ENCODE data around the gene HOXB5. TPM values are rescaled to one million over a fixed set of nuclear protein-coding genes. Genes with fewer than 3 reads are reported as not detected.

HOXB5 gene
- total RNA-seq, 1 experiment from 2014 or later, result not detected

DNA sequence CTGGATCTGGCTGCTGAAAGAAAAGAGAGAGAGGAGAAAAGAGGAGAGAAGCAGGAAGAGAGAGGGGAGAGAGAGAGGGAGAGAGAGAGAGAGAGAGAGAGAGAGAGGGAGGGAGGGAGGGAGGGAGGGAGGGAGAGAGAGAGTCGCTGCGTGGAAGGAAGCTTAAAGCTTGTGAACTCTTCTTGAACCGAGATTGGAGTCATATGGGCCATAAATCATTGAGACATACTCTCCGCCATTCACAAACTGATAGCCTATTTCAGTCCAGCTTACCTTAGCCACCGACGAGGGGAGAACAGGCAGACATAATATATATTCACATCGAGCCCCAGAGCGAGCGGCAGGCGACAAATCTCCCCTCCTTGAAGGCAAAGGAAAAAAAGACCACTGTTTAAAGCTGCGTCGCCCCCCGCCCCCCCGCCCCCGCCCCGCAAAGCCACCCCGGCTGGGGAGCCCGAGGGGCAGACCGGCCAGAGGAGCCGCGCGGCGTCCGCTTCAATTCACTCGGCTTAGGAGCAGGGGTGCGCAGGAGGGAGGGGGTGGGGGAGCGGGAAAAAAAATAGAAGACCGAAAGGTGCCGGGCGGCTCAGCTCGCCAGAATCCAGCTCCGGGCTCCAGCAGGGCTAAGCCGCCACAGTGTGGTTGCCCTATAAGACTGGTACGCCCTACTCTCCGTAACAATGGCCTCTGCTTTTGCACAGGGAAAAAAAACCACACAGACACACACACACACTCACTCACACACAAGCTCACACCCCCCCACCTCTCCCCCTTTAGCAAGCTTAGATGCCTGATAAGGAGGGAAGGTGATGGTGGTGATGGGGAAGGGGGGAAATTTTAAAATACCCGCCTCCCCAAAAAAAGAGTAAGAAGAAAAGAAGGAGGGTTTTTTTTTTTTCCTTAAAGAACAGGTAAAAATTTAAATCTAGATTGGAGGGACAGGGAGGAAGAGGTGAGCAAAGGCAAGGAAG is 38.0 kb downstream of the HOXB5 start:
- Histone ChIP-seq H3K9me2 (replicated peaks; ENCODE audit: insufficient read depth, low read length) (no peaks in the 10 kb centered on the region), H4K20me1 (ENCODE audit: insufficient read depth, low read depth, low read length) (no peaks in the 10 kb centered on the region), H3K4me1 (ENCODE audit: low read length) (no peaks in the 10 kb centered on the region), H3K9me3 (ENCODE audit: low read length) (no peaks in the 10 kb centered on the region), H3K27me3 (ENCODE audit: low read length) (no peaks in the 10 kb centered on the region), H2AFZ (ENCODE audit: low read length) (no peak overlapping the region), H3K27ac (ENCODE audit: low read length) (no peak overlapping the region), H3K36me3 (ENCODE audit: insufficient read depth, low read length) (no peaks in the 10 kb centered on the region), H3K4me2 (ENCODE audit: low read depth, low read length, poor library complexity, severe bottlenecking) (no peak overlapping the region), H3K79me2 (ENCODE audit: low read length) (no peaks in the 10 kb centered on the region), H3K4me3 (ENCODE audit: low read length) (no peak overlapping the region), H3K9ac (ENCODE audit: low read length) (no peak overlapping the region)
- no peak for DNase-seq

- no peaks in the 10 kb centered on the region for H3K4me1 ChIP-seq (ENCODE audit: low read length)
- DNase-seq, result no peak
- H3K9me3 ChIP-seq (ENCODE audit: low read length), result no peaks in the 10 kb centered on the region
- H3K4me3 ChIP-seq (ENCODE audit: low read length), result no peak overlapping the region
- H3K4me2 ChIP-seq (ENCODE audit: low read depth, low read length, poor library complexity, severe bottlenecking), result no peak overlapping the region
- H3K9me2 ChIP-seq (replicated peaks; ENCODE audit: insufficient read depth, low read length), result no peaks in the 10 kb centered on the region
- H2AFZ ChIP-seq (ENCODE audit: low read length), result no peak overlapping the region
- H3K27me3 ChIP-seq (ENCODE audit: low read length), result no peaks in the 10 kb centered on the region
- no peak overlapping the region for H3K9ac ChIP-seq (ENCODE audit: low read length)
- H4K20me1 ChIP-seq (ENCODE audit: insufficient read depth, low read depth, low read length), result no peaks in the 10 kb centered on the region
- no peaks in the 10 kb centered on the region for H3K79me2 ChIP-seq (ENCODE audit: low read length)
- H3K27ac ChIP-seq (ENCODE audit: low read length), result no peak overlapping the region
- no peaks in the 10 kb centered on the region for H3K36me3 ChIP-seq (ENCODE audit: insufficient read depth, low read length)
Observed at GRCh38 chr17:48554412-48555257, 38.9 kb downstream of the HOXB5 start.

- no peak overlapping the region for H3K4me3 ChIP-seq (ENCODE audit: low read length)
- H3K27ac ChIP-seq (ENCODE audit: low read length), result no peak overlapping the region
- no peaks in the 10 kb centered on the region for H3K36me3 ChIP-seq (ENCODE audit: insufficient read depth, low read length)
- DNase-seq, result no peak
- no peaks in the 10 kb centered on the region for H3K9me3 ChIP-seq (ENCODE audit: low read length)
- no peak overlapping the region for H2AFZ ChIP-seq (ENCODE audit: low read length)
- H3K79me2 ChIP-seq (ENCODE audit: low read length), result no peaks in the 10 kb centered on the region
- no peaks in the 10 kb centered on the region for H3K4me1 ChIP-seq (ENCODE audit: low read length)
- H3K9ac ChIP-seq (ENCODE audit: low read length), result no peak overlapping the region
- H3K9me2 ChIP-seq (replicated peaks; ENCODE audit: insufficient read depth, low read length), result no peaks in the 10 kb centered on the region
- H4K20me1 ChIP-seq (ENCODE audit: insufficient read depth, low read depth, low read length), result no peaks in the 10 kb centered on the region
- no peaks in the 10 kb centered on the region for H3K27me3 ChIP-seq (ENCODE audit: low read length)
- H3K4me2 ChIP-seq (ENCODE audit: low read depth, low read length, poor library complexity, severe bottlenecking), result no peak overlapping the region
Observed at GRCh38 chr17:48553826-48554225, 39.8 kb downstream of the HOXB5 start.

- DNase-seq, result no peak
- Histone ChIP-seq H3K4me2 (ENCODE audit: low read depth, low read length, poor library complexity, severe bottlenecking) (no peak overlapping the region), H3K9ac (ENCODE audit: low read length) (no peak overlapping the region), H3K4me1 (ENCODE audit: low read length) (no peaks in the 10 kb centered on the region), H3K9me3 (ENCODE audit: low read length) (no peaks in the 10 kb centered on the region), H3K79me2 (ENCODE audit: low read length) (no peaks in the 10 kb centered on the region), H3K9me2 (replicated peaks; ENCODE audit: insufficient read depth, low read length) (no peaks in the 10 kb centered on the region), H3K4me3 (ENCODE audit: low read length) (no peak overlapping the region), H3K36me3 (ENCODE audit: insufficient read depth, low read length) (no peaks in the 10 kb centered on the region), H3K27me3 (ENCODE audit: low read length) (no peaks in the 10 kb centered on the region), H2AFZ (ENCODE audit: low read length) (no peak overlapping the region), H4K20me1 (ENCODE audit: insufficient read depth, low read depth, low read length) (no peaks in the 10 kb centered on the region), H3K27ac (ENCODE audit: low read length) (no peak overlapping the region)
Observed at GRCh38 chr17:48553190-48553547, 40.4 kb downstream of the HOXB5 start.

DNA sequence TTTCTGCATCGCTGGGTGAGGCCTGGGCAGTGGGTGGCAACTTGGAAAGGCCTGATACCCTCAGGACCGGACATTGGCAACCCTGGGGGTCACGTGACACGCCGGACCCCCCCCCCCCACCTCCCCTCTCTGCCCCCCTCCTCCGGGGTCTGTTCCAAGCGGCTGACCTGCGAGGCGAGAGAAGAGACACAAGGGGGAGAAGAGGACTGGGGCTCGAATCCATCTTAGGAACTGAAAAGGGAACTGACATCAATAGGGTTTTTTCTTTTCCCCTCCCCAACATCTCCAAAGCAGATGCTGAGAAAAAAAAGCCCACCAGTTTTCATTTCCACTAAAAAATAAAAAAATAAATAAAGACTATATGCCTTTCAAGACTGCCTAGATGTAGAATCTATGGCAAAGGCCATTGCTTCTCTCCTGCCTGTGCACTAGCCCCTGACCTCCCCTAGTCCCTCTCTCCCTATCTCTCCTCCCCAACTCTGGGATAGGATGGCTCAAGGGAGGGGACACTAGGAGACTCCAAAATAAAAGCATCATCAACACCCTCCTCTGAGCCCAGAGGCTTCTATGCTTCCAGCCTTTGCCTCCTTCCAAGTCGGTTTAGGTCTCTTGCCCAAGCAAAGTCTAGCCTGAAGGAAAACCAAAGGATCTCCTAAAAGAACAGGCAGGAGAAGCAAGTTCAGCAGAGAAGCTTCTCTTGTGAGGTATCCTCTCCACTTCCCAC is 41.0 kb downstream of the HOXB5 start:
- no peaks in the 10 kb centered on the region for H3K9me3 ChIP-seq (ENCODE audit: low read length)
- no peak overlapping the region for H3K4me3 ChIP-seq (ENCODE audit: low read length)
- no peak overlapping the region for H3K27ac ChIP-seq (ENCODE audit: low read length)
- no peaks in the 10 kb centered on the region for H4K20me1 ChIP-seq (ENCODE audit: insufficient read depth, low read depth, low read length)
- no peaks in the 10 kb centered on the region for H3K36me3 ChIP-seq (ENCODE audit: insufficient read depth, low read length)
- no peaks in the 10 kb centered on the region for H3K27me3 ChIP-seq (ENCODE audit: low read length)
- no peak overlapping the region for H2AFZ ChIP-seq (ENCODE audit: low read length)
- no peaks in the 10 kb centered on the region for H3K9me2 ChIP-seq (replicated peaks; ENCODE audit: insufficient read depth, low read length)
- H3K9ac ChIP-seq (ENCODE audit: low read length), result no peak overlapping the region
- H3K79me2 ChIP-seq (ENCODE audit: low read length), result no peaks in the 10 kb centered on the region
- H3K4me2 ChIP-seq (ENCODE audit: low read depth, low read length, poor library complexity, severe bottlenecking), result no peak overlapping the region
- no peak for DNase-seq
- H3K4me1 ChIP-seq (ENCODE audit: low read length), result no peaks in the 10 kb centered on the region

DNA sequence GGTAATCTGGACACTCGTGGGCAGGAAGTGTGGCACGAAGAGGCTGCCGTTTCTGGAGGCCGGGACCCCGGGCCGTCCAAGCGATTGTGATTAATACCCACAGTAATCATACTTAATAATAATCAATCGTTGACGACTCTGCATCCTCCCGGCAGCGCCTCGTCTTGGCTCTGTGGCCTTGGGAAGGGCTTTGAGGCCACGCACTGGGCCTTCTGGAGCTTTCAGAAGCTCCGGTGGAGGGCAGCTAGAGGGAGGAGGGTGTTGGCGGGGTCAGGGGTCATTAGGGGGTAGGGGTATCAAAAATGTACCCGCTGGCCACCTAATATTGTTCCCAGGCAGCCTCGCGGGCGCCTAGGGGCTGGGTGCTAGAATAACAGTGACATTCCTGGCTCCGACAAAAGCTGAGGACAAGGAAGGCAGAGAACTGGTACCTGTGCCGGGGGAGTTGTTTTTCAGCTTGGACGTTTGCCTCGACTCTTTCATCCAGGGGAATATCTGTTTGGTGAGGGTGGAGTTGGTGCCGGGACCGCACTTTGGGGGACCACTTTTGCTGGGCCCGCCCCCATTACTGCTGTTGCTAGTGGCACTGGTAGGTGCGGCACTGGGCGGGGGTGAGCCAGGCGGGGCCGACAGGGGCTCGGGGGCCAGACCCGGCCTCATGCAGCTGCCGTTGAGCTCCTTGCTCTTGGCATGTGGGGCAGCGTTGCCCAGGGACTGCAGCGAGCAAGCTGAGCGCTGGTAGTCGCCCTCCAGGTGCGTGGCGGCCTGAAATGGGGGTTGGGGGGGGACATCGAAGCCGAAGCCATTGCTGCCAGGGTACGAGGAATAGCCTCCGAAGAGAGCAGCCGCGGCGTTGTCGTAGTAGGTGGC is 41.7 kb downstream of the HOXB5 start:
- H3K4me3 ChIP-seq (ENCODE audit: low read length), result no peak overlapping the region
- no peak overlapping the region for H3K9ac ChIP-seq (ENCODE audit: low read length)
- no peaks in the 10 kb centered on the region for H3K36me3 ChIP-seq (ENCODE audit: insufficient read depth, low read length)
- H3K4me2 ChIP-seq (ENCODE audit: low read depth, low read length, poor library complexity, severe bottlenecking), result no peak overlapping the region
- H3K79me2 ChIP-seq (ENCODE audit: low read length), result no peaks in the 10 kb centered on the region
- H3K9me3 ChIP-seq (ENCODE audit: low read length), result no peaks in the 10 kb centered on the region
- H4K20me1 ChIP-seq (ENCODE audit: insufficient read depth, low read depth, low read length), result no peaks in the 10 kb centered on the region
- DNase-seq, result no peak
- H3K9me2 ChIP-seq (replicated peaks; ENCODE audit: insufficient read depth, low read length), result no peaks in the 10 kb centered on the region
- H2AFZ ChIP-seq (ENCODE audit: low read length), result no peak overlapping the region
- no peaks in the 10 kb centered on the region for H3K4me1 ChIP-seq (ENCODE audit: low read length)
- no peak overlapping the region for H3K27ac ChIP-seq (ENCODE audit: low read length)
- H3K27me3 ChIP-seq (ENCODE audit: low read length), result no peaks in the 10 kb centered on the region

DNA sequence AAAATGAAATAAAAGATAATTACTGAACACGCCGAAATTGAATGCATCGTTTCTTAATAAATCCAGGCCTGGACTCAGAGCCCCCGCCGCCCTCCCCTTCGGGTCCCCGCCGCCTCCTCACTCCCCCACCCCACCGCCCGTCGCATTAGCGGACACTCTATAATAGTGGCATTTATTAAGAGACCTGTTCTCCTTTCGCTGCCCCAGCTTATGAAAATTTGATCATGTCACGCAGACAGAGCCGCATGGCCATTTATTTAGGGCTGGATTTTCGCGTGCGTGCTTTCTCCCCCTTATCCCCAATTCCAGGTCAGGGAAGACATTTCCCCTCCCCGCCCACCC is 42.4 kb downstream of the HOXB5 start:
- H3K79me2 ChIP-seq (ENCODE audit: low read length), result no peaks in the 10 kb centered on the region
- no peaks in the 10 kb centered on the region for H3K4me1 ChIP-seq (ENCODE audit: low read length)
- H3K27me3 ChIP-seq (ENCODE audit: low read length), result no peaks in the 10 kb centered on the region
- no peak for DNase-seq
- no peaks in the 10 kb centered on the region for H3K36me3 ChIP-seq (ENCODE audit: insufficient read depth, low read length)
- no peak overlapping the region for H3K4me3 ChIP-seq (ENCODE audit: low read length)
- no peaks in the 10 kb centered on the region for H3K9me2 ChIP-seq (replicated peaks; ENCODE audit: insufficient read depth, low read length)
- no peaks in the 10 kb centered on the region for H4K20me1 ChIP-seq (ENCODE audit: insufficient read depth, low read depth, low read length)
- H2AFZ ChIP-seq (ENCODE audit: low read length), result no peak overlapping the region
- no peaks in the 10 kb centered on the region for H3K9me3 ChIP-seq (ENCODE audit: low read length)
- H3K27ac ChIP-seq (ENCODE audit: low read length), result no peak overlapping the region
- no peak overlapping the region for H3K4me2 ChIP-seq (ENCODE audit: low read depth, low read length, poor library complexity, severe bottlenecking)
- H3K9ac ChIP-seq (ENCODE audit: low read length), result no peak overlapping the region
